Mesodermal cell (in vitro differentiated cells): Measurements from ENCODE around the gene BUB3.

Source experiments
- H3K27ac ChIP-seq: 2 replicates; pipeline ENCODE4 v1.7.0; 2013; ENCODE audit warnings: mild to moderate bottlenecking, low read depth, low read length, moderate library complexity; ENCODE audit not compliant: severe bottlenecking
- H3K36me3 ChIP-seq: 2 replicates; pipeline ENCODE4 v1.7.1; 2013; ENCODE audit warnings: mild to moderate bottlenecking, low read length, moderate library complexity; ENCODE audit not compliant: control insufficient read depth, insufficient read depth
- H3K4me1 ChIP-seq: one replicate; pipeline ENCODE4 v1.7.1; 2013; ENCODE audit warnings: mild to moderate bottlenecking, low read length; ENCODE audit not compliant: insufficient read depth, control insufficient read depth, poor library complexity, severe bottlenecking
- H3K4me3 ChIP-seq: 2 replicates; pipeline ENCODE4 v1.7.0; 2013; ENCODE audit warnings: low read length, control low read depth, mild to moderate bottlenecking; ENCODE audit not compliant: insufficient read depth, poor library complexity, severe bottlenecking; ENCODE audit errors: extremely low read depth
- H3K9me3 ChIP-seq: 2 replicates; pipeline ENCODE4 v1.7.1; 2013; ENCODE audit warnings: mild to moderate bottlenecking, low read length, moderate library complexity; ENCODE audit not compliant: control insufficient read depth
- WGBS, 2 experiments: methylation state at CpG; one replicate each; pipeline ENCODE4 v1.1.5; 2013; ENCODE audit warnings: missing lambda C conversion rate in 2 of 2; ENCODE audit not compliant: insufficient coverage in 2 of 2; 5-methylcytosine and 5-hydroxymethylcytosine counted together

BUB3 gene

DNA sequence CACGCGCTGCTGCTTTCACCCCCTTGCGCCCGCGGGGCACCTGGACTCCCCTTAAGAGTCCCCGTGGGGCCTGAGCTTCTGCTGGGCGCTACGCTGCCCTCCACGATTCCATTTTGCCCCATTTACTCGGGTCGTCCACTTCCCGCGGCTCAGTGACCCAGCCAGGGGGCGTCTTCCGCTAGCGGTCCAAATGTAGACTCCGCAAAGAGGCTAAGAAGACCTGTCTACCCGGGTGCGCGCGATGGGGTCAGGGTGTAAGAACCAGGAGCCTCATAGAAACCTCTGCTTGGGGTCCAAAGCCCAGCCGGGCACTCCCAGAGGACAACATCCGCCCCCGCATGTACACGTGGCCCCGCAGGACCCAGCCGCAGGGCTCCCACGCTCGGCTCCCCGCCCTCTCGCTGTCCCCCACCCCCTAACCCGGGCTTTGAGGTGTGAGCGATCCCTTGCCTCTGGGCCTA lies 11.5 kb upstream of the BUB3 start:
- 1 to 2% methylated on average over 23 to 24 of the region's 33 CpGs for WGBS, 2 experiments
- peaks cover 14% of the 10 kb centered on the region for H3K4me1 ChIP-seq
- H3K36me3 ChIP-seq: no peaks in the 10 kb centered on the region
- H3K4me3 ChIP-seq: no peak overlapping the region
- no peaks in the 10 kb centered on the region for H3K9me3 ChIP-seq
- no peak overlapping the region for H3K27ac ChIP-seq

- H3K9me3 ChIP-seq: no peaks in the 10 kb centered on the region
Measured at GRCh38 chr10:123143162-123143824, 10.9 kb upstream of the BUB3 start.

GRCh38 chr10:123143825-123144168 lies 10.4 kb upstream of the BUB3 start:
- no peaks in the 10 kb centered on the region for H3K9me3 ChIP-seq
- 10 to 13% methylated on average over 4 to 5 of the region's 10 CpGs for WGBS, 2 experiments
- H3K4me3 ChIP-seq: no peak overlapping the region
- H3K4me1 ChIP-seq: peaks cover 23% of the 10 kb centered on the region
- H3K27ac ChIP-seq: no peak overlapping the region
- no peaks in the 10 kb centered on the region for H3K36me3 ChIP-seq

More at GRCh38 chr10:123143162-123143824, 10.9 kb upstream of the BUB3 start:
- H3K27ac ChIP-seq: no peak overlapping the region
- 1 to 3% methylated on average over 20 to 27 of the region's 33 CpGs for WGBS, 2 experiments
- no peaks in the 10 kb centered on the region for H3K36me3 ChIP-seq
- no peak overlapping the region for H3K4me3 ChIP-seq
- H3K4me1 ChIP-seq: peaks cover 19% of the 10 kb centered on the region

DNA sequence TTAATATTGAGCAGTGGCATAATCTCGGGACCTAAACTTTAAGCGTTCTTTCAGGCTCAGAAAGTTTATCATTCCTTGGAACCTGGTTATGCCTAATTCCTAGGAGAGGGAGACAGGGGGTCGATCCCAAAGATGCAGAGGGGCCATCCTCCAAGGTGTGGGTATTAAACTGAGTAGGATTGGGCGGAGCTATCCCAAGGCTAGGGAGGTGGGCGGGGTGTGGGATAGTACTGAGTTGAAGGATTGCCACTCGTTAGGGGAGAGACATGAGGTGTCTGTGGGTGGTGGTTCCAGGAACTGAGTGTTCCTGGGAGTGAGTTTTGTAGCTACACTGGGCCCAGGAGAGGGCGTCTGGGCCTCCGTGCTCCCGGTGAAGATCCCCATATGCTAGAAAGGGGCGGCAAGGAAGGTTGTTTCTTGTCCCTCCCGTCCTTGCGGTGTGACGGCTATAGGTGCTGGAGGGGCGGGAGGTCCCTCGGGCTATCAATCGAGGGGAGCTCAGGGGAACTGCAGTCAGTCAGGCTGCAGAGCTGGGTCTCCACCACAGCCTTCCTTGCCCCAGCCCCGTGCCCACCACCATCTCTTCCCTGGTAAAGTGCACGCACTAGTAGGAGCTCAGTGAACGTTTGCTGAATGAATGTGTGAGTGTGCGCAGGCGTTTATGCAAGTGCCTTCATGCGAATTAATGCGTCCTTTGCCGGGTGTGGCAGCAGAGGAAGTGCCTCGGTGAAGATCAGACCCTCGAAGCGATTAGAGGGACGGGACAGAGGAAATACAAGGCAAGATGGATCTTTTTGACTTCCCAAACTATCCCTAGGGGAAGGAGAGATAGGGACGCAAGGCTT lies 9.3 kb upstream of the BUB3 start:
- 2 to 3% methylated on average over 17 to 25 of the region's 29 CpGs for WGBS, 2 experiments
- Histone ChIP-seq H3K4me3 (no peak overlapping the region), H3K9me3 (no peaks in the 10 kb centered on the region), H3K4me1 (peaks cover 17% of the 10 kb centered on the region), H3K27ac (no peak overlapping the region), H3K36me3 (no peaks in the 10 kb centered on the region)

- peaks cover 19% of the 10 kb centered on the region for H3K4me1 ChIP-seq
- no peaks in the 10 kb centered on the region for H3K36me3 ChIP-seq
- 0 to 3% methylated on average over 12 to 14 of the region's 14 CpGs for WGBS, 2 experiments
- H3K4me3 ChIP-seq: no peak overlapping the region
- H3K9me3 ChIP-seq: no peaks in the 10 kb centered on the region
- no peak overlapping the region for H3K27ac ChIP-seq
Measured at GRCh38 chr10:123145542-123146012, 8.6 kb upstream of the BUB3 start.

- WGBS, 2 experiments: 0 to 3% methylated on average over 39 to 49 of the region's 59 CpGs
Measured at GRCh38 chr10:123146013-123146893, 7.9 kb upstream of the BUB3 start.

GRCh38 chr10:123146894-123147634 lies 7.1 kb upstream of the BUB3 start:
- 11 to 12% methylated on average over 16 to 19 of the region's 24 CpGs for WGBS, 2 experiments
- H3K36me3 ChIP-seq: no peaks in the 10 kb centered on the region
- no peaks in the 10 kb centered on the region for H3K9me3 ChIP-seq
- no peak overlapping the region for H3K27ac ChIP-seq
- H3K4me1 ChIP-seq: peaks cover 26% of the 10 kb centered on the region
- no peak overlapping the region for H3K4me3 ChIP-seq

More at GRCh38 chr10:123146013-123146893, 7.9 kb upstream of the BUB3 start:
- no peak overlapping the region for H3K27ac ChIP-seq
- H3K4me3 ChIP-seq: no peak overlapping the region
- peaks cover 23% of the 10 kb centered on the region for H3K4me1 ChIP-seq
- H3K9me3 ChIP-seq: no peaks in the 10 kb centered on the region
- H3K36me3 ChIP-seq: no peaks in the 10 kb centered on the region

DNA sequence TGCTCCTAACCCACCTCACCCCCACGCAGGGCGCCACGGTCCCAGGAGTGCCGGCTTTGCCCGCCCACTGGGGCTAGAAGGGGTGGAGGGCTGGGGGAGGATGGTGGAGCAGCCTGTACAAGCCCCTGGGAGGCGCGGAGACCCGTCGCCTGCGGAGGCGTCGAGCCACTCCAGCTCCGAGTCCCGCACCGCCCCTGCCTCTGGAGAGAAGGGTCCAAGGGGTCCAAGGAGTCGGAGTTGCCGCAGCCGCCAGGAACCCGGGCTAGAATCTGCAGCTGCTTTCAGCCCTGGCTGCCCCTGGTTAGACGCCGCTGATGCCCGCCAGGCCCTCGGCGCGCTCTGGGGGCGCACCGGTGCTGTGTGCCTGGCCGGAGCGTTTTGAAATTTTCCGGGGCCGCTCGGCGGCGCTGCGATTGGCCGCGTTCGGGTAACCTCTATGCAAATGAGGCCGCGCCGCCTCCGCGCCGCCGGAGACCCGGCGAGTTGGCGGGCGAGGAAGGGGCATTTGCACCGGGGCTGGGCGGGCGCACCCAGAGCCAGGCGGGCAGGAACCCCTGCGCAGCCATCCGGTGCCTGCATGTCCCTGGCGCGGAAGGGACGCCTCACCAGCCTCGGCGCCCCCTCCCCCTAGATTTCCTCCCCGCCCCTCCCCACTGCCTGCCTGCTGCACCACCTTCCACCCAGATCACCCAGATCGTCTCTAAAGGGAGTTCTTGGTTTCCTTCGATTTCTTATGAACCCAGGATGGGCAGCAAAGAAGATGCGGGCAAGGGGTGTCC lies 6.4 kb upstream of the BUB3 start, which contains the start of gene HMX2:
HMX2 (plus strand) TSS at position 502 of the 779 bp plus-strand sequence; CDS start at position 745, 243 bp downstream.
- Histone ChIP-seq H3K4me1 (peaks cover 22% of the 10 kb centered on the region), H3K9me3 (no peaks in the 10 kb centered on the region), H3K36me3 (no peaks in the 10 kb centered on the region), H3K27ac (no peak within 1 kb of the TSS), H3K4me3 (peak within 1 kb of the TSS; percentile 5)
- 0 to 1% methylated on average over 31 to 56 of the region's 64 CpGs for WGBS, 2 experiments

DNA sequence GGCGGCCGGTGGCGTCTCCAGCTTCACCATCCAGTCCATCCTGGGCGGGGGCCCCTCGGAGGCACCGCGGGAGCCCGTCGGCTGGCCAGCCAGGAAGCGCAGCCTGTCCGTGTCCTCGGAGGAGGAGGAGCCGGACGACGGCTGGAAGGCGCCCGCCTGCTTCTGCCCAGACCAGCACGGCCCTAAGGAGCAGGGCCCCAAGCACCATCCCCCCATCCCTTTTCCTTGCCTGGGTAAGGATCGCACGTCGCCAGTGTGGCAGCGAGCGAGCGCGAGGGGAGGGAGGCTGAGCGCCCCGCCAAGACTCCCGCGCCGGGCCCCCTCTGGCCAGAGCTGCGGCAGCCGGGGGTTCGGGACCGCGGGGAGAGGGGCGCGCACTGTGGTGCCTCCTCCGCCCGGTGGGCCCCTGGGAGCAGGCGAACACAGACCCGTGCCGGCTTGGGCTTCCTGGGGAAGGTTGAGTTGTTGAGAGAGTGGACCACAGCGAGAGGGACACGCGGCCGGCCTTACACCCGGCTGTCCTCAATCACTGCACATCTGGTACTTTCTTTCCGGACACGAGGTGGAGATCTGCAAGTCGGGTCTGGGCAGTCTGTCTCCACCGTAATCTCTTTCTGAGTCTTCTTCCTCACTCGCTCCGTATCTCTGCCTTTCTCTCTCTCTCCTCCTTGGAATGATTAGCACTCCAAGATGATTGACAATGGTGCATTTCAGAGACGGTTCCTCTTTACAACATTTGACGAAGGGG lies 5.6 kb upstream of the BUB3 start:
- Histone ChIP-seq H3K36me3 (no peaks in the 10 kb centered on the region), H3K9me3 (no peaks in the 10 kb centered on the region), H3K27ac (no peak overlapping the region), H3K4me1 (peaks cover 22% of the 10 kb centered on the region), H3K4me3 (peak overlapping the region; percentile 5)
- 0% methylated on average over 47 to 50 of the region's 55 CpGs for WGBS, 2 experiments
